DND-41 (cell line): ENCODE data around the gene SYT9.

Source experiments
- ATAC-seq: fragments of 200-7000 bp; cut with Tn5 transposase; 3 replicates; pipeline ENCODE4 v1.9.1; 2021; ENCODE audit warnings: low read depth; ENCODE audit not compliant: insufficient read depth
- DNase-seq: peaks from one replicate; pipeline ENCODE4 v3.0.0-alpha.2; 2020
- H2AFZ ChIP-seq: 2 replicates; pipeline ENCODE4 v1.6.0; 2012; ENCODE audit warnings: low read depth, low read length
- H3K27ac ChIP-seq: 2 replicates; pipeline ENCODE4 v1.5.1; 2012; ENCODE audit warnings: low read length, inconsistent platforms
- H3K27me3 ChIP-seq: fragments of 200-600 bp; sonication (generic); 2 replicates; pipeline ENCODE4 v1.6.0; 2012; ENCODE audit warnings: low read length, mild to moderate bottlenecking, inconsistent platforms; ENCODE audit not compliant: insufficient read depth, poor library complexity
- H3K36me3 ChIP-seq: 2 replicates; pipeline ENCODE4 v1.5.1; 2012; ENCODE audit warnings: low read length, inconsistent platforms; ENCODE audit not compliant: insufficient read depth
- H3K4me1 ChIP-seq: 2 replicates; pipeline ENCODE4 v1.5.1; 2012; ENCODE audit warnings: mild to moderate bottlenecking, low read length; ENCODE audit not compliant: insufficient read depth
- H3K4me2 ChIP-seq: 2 replicates; pipeline ENCODE4 v1.6.0; 2012; ENCODE audit warnings: mild to moderate bottlenecking, moderate library complexity, low read length, inconsistent platforms; ENCODE audit not compliant: insufficient read depth
- H3K4me3 ChIP-seq, 2 experiments: fragments of 200-600 bp in 1 of 2; shearing (Covaris generic) in 1 of 2; 2 replicates each; pipeline ENCODE4 v1.5.1; 2012 to 2016; ENCODE audit warnings: inconsistent platforms in 2 of 2, low read length in 2 of 2, mild to moderate bottlenecking in 2 of 2, low read depth in 1 of 2, moderate library complexity in 1 of 2
- H3K79me2 ChIP-seq: 2 replicates; pipeline ENCODE4 v1.6.0; 2012; ENCODE audit warnings: low read length, inconsistent platforms; ENCODE audit not compliant: insufficient read depth
- H3K9ac ChIP-seq: 2 replicates; pipeline ENCODE4 v1.6.0; 2012; ENCODE audit warnings: low read depth, mild to moderate bottlenecking, inconsistent platforms, low read length, moderate library complexity
- H3K9me3 ChIP-seq: 2 replicates; pipeline ENCODE4 v1.5.1; 2012; ENCODE audit warnings: low read length, moderate library complexity, mild to moderate bottlenecking, inconsistent platforms; ENCODE audit not compliant: insufficient read depth, severe bottlenecking
- H4K20me1 ChIP-seq: 2 replicates; pipeline ENCODE4 v1.6.0; 2012; ENCODE audit warnings: low read length; ENCODE audit not compliant: insufficient read depth
- CTCF ChIP-seq: IDR thresholded peaks from 2 replicates; pipeline ENCODE4 v1.5.1; 2012; ENCODE audit warnings: borderline replicate concordance, low read length, moderate library complexity, mild to moderate bottlenecking; ENCODE audit not compliant: poor library complexity, severe bottlenecking; ENCODE audit errors: extremely low read depth
- EZH2 ChIP-seq: IDR thresholded peaks from 3 replicates; pipeline ENCODE4 v1.6.1; 2012; ENCODE audit warnings: borderline replicate concordance, low read depth, mild to moderate bottlenecking, moderate library complexity, low read length, inconsistent platforms; ENCODE audit not compliant: severe bottlenecking

SYT9 gene

GRCh38 chr11:7299393-7299792, 47.7 kb downstream of the SYT9 start:
- Histone ChIP-seq H3K27me3 (no peaks in the 10 kb centered on the region), H3K27ac (no peak overlapping the region)

GRCh38 chr11:7300281-7300680, 48.6 kb downstream of the SYT9 start:
- DNase-seq (no peak), ATAC-seq (no peak)
- H4K20me1 ChIP-seq, result no peaks in the 10 kb centered on the region
- H3K36me3 ChIP-seq, result no peaks in the 10 kb centered on the region
- H3K27ac ChIP-seq, result no peak overlapping the region
- no peaks in the 10 kb centered on the region for H3K4me1 ChIP-seq
- no peak overlapping the region for H2AFZ ChIP-seq
- H3K9ac ChIP-seq, result no peak overlapping the region
- H3K4me2 ChIP-seq, result no peak overlapping the region
- no peaks in the 10 kb centered on the region for H3K9me3 ChIP-seq
- H3K79me2 ChIP-seq, result no peaks in the 10 kb centered on the region
- H3K27me3 ChIP-seq, result no peaks in the 10 kb centered on the region
- TF ChIP-seq EZH2 (no peak), CTCF (no peak)
- no peak overlapping the region for H3K4me3 ChIP-seq

More at GRCh38 chr11:7299393-7299792, 47.7 kb downstream of the SYT9 start:
- H2AFZ ChIP-seq, result no peak overlapping the region
- H3K9ac ChIP-seq, result no peak overlapping the region
- H3K4me3 ChIP-seq, result no peak overlapping the region
- no peak for TF ChIP-seq EZH2
- no peak for TF ChIP-seq CTCF
- H3K36me3 ChIP-seq, result no peaks in the 10 kb centered on the region
- no peaks in the 10 kb centered on the region for H3K4me1 ChIP-seq
- H3K79me2 ChIP-seq, result no peaks in the 10 kb centered on the region
- ATAC-seq, result no peak
- H3K9me3 ChIP-seq, result no peaks in the 10 kb centered on the region
- no peak for DNase-seq
- H3K4me2 ChIP-seq, result no peak overlapping the region
- no peaks in the 10 kb centered on the region for H4K20me1 ChIP-seq

GRCh38 chr11:7303146-7303545, 51.4 kb downstream of the SYT9 start:
- H3K4me3 ChIP-seq, result no peak overlapping the region
- H3K9ac ChIP-seq, result no peak overlapping the region
- no peaks in the 10 kb centered on the region for H3K4me1 ChIP-seq
- H2AFZ ChIP-seq, result no peak overlapping the region
- H4K20me1 ChIP-seq, result no peaks in the 10 kb centered on the region
- DNase-seq (no peak), ATAC-seq (no peak)
- no peak for TF ChIP-seq CTCF
- TF ChIP-seq EZH2, result no peak
- H3K27ac ChIP-seq, result no peak overlapping the region
- no peaks in the 10 kb centered on the region for H3K9me3 ChIP-seq
- H3K27me3 ChIP-seq, result no peaks in the 10 kb centered on the region
- no peaks in the 10 kb centered on the region for H3K36me3 ChIP-seq
- no peaks in the 10 kb centered on the region for H3K79me2 ChIP-seq
- no peak overlapping the region for H3K4me2 ChIP-seq

- ATAC-seq (no peak), DNase-seq (no peak)
- Histone ChIP-seq H2AFZ (no peak overlapping the region), H3K4me2 (no peak overlapping the region), H3K36me3 (no peaks in the 10 kb centered on the region), H3K79me2 (no peaks in the 10 kb centered on the region), H3K27me3 (peaks cover 4% of the 10 kb centered on the region), H3K9me3 (no peaks in the 10 kb centered on the region), H3K27ac (no peak overlapping the region), H3K4me1 (no peaks in the 10 kb centered on the region), H3K9ac (no peak overlapping the region), H4K20me1 (no peaks in the 10 kb centered on the region), H3K4me3 (no peak overlapping the region)
- no peak for TF ChIP-seq CTCF
- TF ChIP-seq EZH2, result no peak
Observed at GRCh38 chr11:7306900-7307299, 55.2 kb downstream of the SYT9 start.
